ENCODE measurements around the gene CMIP. TPM values are rescaled to one million over a fixed set of nuclear protein-coding genes. Genes with fewer than 3 reads are reported as not detected.
A peak's percentile ranks its signal among the peaks of the same experiment; 100 is the strongest.

Gene CMIP
- total RNA-seq, 2 experiments from 2014 or later, result 35.0 to 36.6 TPM

DNA sequence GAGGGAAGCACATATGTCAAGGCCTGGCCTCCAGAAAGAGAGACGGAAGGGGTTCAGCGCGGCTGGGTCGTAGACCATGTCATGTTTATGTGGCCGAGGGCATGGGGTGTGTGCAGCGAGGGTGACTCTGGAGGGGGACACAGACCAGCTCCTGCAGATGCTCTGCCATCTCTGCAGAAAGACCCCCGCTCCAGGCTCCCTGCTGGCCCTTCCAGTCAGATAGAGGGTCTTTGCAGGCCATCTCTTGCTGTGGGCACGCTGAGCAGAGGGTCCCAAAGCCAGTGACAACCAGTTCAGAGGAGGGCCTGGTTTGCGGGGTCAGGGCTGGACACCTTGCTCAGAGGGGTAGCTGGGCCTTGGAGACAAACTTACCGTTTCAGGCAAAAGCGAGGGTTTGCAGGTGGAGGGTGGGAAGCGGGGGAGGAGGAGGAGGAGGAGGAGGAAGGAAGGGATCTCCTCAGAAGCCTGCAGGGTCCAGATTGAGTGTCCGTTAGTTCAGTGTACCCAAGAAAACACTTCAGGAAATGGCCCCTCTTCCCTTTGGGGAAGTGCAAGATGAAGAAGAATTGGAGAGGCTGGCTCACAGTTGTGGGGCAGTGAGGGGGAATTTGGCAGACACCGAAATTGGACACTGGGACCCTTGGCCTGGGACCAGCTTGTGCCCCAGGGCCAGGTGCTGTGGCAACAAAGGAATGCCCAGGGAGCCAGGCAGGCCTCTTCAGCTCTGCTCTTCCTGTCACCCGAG is 102.8 kb downstream of the CMIP start:
- Mint-ChIP-seq H3K36me3 (no peaks in the 10 kb centered on the region), H3K4me1 (ENCODE audit: low read depth) (peaks cover 40% of the 10 kb centered on the region), H3K27me3 (no peaks in the 10 kb centered on the region), H3K9me3 (no peaks in the 10 kb centered on the region), H3K4me3 (no peak overlapping the region), H3K27ac (no peak overlapping the region)
- intact Hi-C loops (cut with micrococcal nuclease), result no loop called here
- ChIA-PET CTCF (no interaction called here), POLR2A (interaction anchor here (0.9 kb wide), 1 partner anchor 24 kb away, joined by 3 read pairs; no protein-coding TSS in a partner anchor)
- DNase-seq, result no peak

GRCh38 chr16:81547939-81548216 is 103.3 kb downstream of the CMIP start:
- Mint-ChIP-seq H3K36me3 (no peaks in the 10 kb centered on the region), H3K9me3 (no peaks in the 10 kb centered on the region), H3K27me3 (no peaks in the 10 kb centered on the region), H3K4me3 (no peak overlapping the region), H3K27ac (no peak overlapping the region), H3K4me1 (ENCODE audit: low read depth) (peaks cover 45% of the 10 kb centered on the region)
- POLR2A ChIA-PET, result interaction anchor here (0.9 kb wide), 1 partner anchor 24 kb away, joined by 3 read pairs; no protein-coding TSS in a partner anchor
- no peak for DNase-seq
- CTCF ChIA-PET, result no interaction called here
- intact Hi-C loops (cut with micrococcal nuclease), result no loop called here

- Mint-ChIP-seq H3K4me1 (ENCODE audit: low read depth) (peaks cover 51% of the 10 kb centered on the region), H3K36me3 (no peaks in the 10 kb centered on the region), H3K27me3 (no peaks in the 10 kb centered on the region), H3K27ac (no peak overlapping the region), H3K9me3 (no peaks in the 10 kb centered on the region), H3K4me3 (no peak overlapping the region)
- ChIA-PET CTCF (no interaction called here), POLR2A (no interaction called here)
- no peak for DNase-seq
- intact Hi-C loops (cut with micrococcal nuclease), result no loop called here
These were observed 103.9 kb downstream of the CMIP start for GRCh38 chr16:81548551-81548875.

DNA sequence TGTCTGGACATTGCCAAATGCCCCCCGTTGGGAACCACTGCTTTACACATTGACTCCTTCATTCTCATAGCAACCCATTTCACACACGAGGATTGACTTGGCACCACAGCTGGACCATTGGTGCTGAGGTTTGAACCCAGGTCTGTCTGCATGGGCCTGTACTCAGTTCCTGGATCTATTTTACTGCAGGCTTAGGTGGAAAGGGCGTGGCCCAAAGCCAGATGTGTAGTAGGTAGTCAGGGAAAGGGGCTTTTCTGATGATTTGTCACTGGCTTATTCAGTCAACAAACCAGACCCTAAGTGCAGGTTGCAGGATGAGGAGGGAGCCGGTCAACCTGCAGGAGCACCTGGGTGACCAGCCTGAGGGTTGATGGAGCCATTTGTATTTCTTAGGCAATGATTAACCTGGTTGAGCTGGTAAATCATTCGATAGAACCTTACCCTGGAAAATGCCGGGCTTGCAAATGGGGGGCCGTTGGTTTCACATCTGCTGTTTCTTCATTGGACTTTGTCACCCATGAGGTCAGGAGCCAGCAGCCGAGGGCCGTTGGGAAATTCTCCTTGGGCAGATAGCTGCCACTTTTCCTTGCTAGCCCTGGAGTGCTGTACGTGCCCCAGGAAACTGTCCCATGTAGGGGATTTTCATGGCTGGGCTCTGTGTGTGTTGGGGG is 104.4 kb downstream of the CMIP start:
- H3K9me3 Mint-ChIP-seq, result no peaks in the 10 kb centered on the region
- H3K27ac Mint-ChIP-seq, result no peak overlapping the region
- POLR2A ChIA-PET, result no interaction called here
- intact Hi-C loops (cut with micrococcal nuclease), result no loop called here
- H3K4me1 Mint-ChIP-seq (ENCODE audit: low read depth), result peaks cover 51% of the 10 kb centered on the region
- no peak overlapping the region for H3K4me3 Mint-ChIP-seq
- H3K36me3 Mint-ChIP-seq, result no peaks in the 10 kb centered on the region
- DNase-seq, result no peak
- CTCF ChIA-PET, result no interaction called here
- no peaks in the 10 kb centered on the region for H3K27me3 Mint-ChIP-seq

GRCh38 chr16:81549547-81550431 is 105.2 kb downstream of the CMIP start:
- no peaks in the 10 kb centered on the region for H3K9me3 Mint-ChIP-seq
- no peak overlapping the region for H3K27ac Mint-ChIP-seq
- peaks cover 54% of the 10 kb centered on the region for H3K4me1 Mint-ChIP-seq (ENCODE audit: low read depth)
- H3K4me3 Mint-ChIP-seq, result no peak overlapping the region
- ChIA-PET CTCF (no interaction called here), POLR2A (no interaction called here)
- H3K36me3 Mint-ChIP-seq, result no peaks in the 10 kb centered on the region
- H3K27me3 Mint-ChIP-seq, result no peaks in the 10 kb centered on the region
- intact Hi-C loops (cut with micrococcal nuclease), result no loop called here
- no peak for DNase-seq

- ChIA-PET CTCF (no interaction called here), POLR2A (no interaction called here)
- H3K4me1 Mint-ChIP-seq (ENCODE audit: low read depth), result peaks cover 48% of the 10 kb centered on the region
These were observed 105.8 kb downstream of the CMIP start for GRCh38 chr16:81550432-81550808.

GRCh38 chr16:81551151-81551808 is 106.7 kb downstream of the CMIP start:
- intact Hi-C loops (cut with micrococcal nuclease), result no loop called here
- peak overlapping the region; percentile 47 for H3K27ac Mint-ChIP-seq
- POLR2A ChIA-PET, result no interaction called here
- no peaks in the 10 kb centered on the region for H3K27me3 Mint-ChIP-seq
- no peak overlapping the region for H3K4me3 Mint-ChIP-seq
- DNase-seq, result peak; percentile 51
- CTCF ChIA-PET, result no interaction called here
- H3K4me1 Mint-ChIP-seq (ENCODE audit: low read depth), result peaks cover 46% of the 10 kb centered on the region
- no peaks in the 10 kb centered on the region for H3K9me3 Mint-ChIP-seq
- H3K36me3 Mint-ChIP-seq, result peaks cover under 1% of the 10 kb centered on the region

More at GRCh38 chr16:81550432-81550808, 105.8 kb downstream of the CMIP start:
- Mint-ChIP-seq H3K36me3 (no peaks in the 10 kb centered on the region), H3K4me3 (no peak overlapping the region), H3K9me3 (no peaks in the 10 kb centered on the region), H3K27me3 (no peaks in the 10 kb centered on the region), H3K27ac (no peak overlapping the region)
- no peak for DNase-seq
- intact Hi-C loops (cut with micrococcal nuclease), result no loop called here

GRCh38 chr16:81551821-81552304 is 107.3 kb downstream of the CMIP start:
- no peak overlapping the region for H3K27ac Mint-ChIP-seq
- CTCF ChIA-PET, result no interaction called here

GRCh38 chr16:81552743-81553079 is 108.1 kb downstream of the CMIP start:
- Mint-ChIP-seq H3K4me3 (no peak overlapping the region), H3K9me3 (no peaks in the 10 kb centered on the region), H3K36me3 (peaks cover 3% of the 10 kb centered on the region), H3K27me3 (no peaks in the 10 kb centered on the region), H3K4me1 (ENCODE audit: low read depth) (peaks cover 48% of the 10 kb centered on the region), H3K27ac (peak overlapping the region; percentile 38)
- ChIA-PET POLR2A (no interaction called here), CTCF (no interaction called here)
- intact Hi-C loops (cut with micrococcal nuclease), result no loop called here
- no peak for DNase-seq

More at GRCh38 chr16:81551821-81552304, 107.3 kb downstream of the CMIP start:
- Mint-ChIP-seq H3K9me3 (no peaks in the 10 kb centered on the region), H3K27me3 (no peaks in the 10 kb centered on the region), H3K4me3 (no peak overlapping the region), H3K36me3 (peaks cover 3% of the 10 kb centered on the region), H3K4me1 (ENCODE audit: low read depth) (peaks cover 48% of the 10 kb centered on the region)
- POLR2A ChIA-PET, result no interaction called here
- DNase-seq, result no peak
- intact Hi-C loops (cut with micrococcal nuclease), result no loop called here

- no peak overlapping the region for H3K4me3 Mint-ChIP-seq
- H3K9me3 Mint-ChIP-seq, result no peaks in the 10 kb centered on the region
- H3K27ac Mint-ChIP-seq, result no peak overlapping the region
- ChIA-PET CTCF (no interaction called here), POLR2A (no interaction called here)
- no peaks in the 10 kb centered on the region for H3K27me3 Mint-ChIP-seq
- DNase-seq, result no peak
- intact Hi-C loops (cut with micrococcal nuclease), result no loop called here
- H3K36me3 Mint-ChIP-seq, result peaks cover 3% of the 10 kb centered on the region
- H3K4me1 Mint-ChIP-seq (ENCODE audit: low read depth), result peaks cover 50% of the 10 kb centered on the region
These were observed 108.6 kb downstream of the CMIP start for GRCh38 chr16:81553080-81553813.

GRCh38 chr16:81553814-81554675 is 109.4 kb downstream of the CMIP start:
- Mint-ChIP-seq H3K36me3 (peaks cover 3% of the 10 kb centered on the region), H3K4me3 (no peak overlapping the region), H3K27ac (no peak overlapping the region), H3K27me3 (no peaks in the 10 kb centered on the region), H3K4me1 (ENCODE audit: low read depth) (peaks cover 51% of the 10 kb centered on the region), H3K9me3 (no peaks in the 10 kb centered on the region)
- no peak for DNase-seq
- CTCF ChIA-PET, result no interaction called here
- intact Hi-C loops (cut with micrococcal nuclease), result no loop called here
- POLR2A ChIA-PET, result interaction anchor here (0.6 kb wide), 1 partner anchor 121 kb away, joined by 3 read pairs; no protein-coding TSS in a partner anchor
